ENCODE results near the gene ABCC3.

ABCC3 gene

DNA sequence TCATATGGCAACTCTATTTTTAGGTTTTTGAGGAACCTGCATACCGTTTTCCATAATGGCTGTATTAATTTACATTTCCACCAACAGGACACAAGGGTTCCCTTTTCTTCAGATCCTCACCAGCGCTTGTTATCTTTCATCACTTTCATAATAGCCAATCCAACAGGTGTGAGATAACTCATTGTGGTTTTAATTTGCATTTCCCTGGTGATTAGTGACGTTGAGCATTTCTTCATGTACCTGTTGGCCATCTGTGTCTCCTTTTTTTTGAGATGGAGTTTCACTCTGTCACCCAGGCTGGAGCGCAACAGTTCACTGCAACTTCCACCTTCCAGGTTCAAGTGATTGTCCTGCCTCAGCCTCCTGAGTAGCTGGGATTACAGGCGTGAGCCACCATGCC is 36.2 kb upstream of the ABCC3 start:
- Histone ChIP-seq H3K9ac (ENCODE audit: low read depth, low read length) (no peak overlapping the region), H3K9me3 (ENCODE audit: control insufficient read depth, insufficient read depth, low read length) (no peaks in the 10 kb centered on the region)

DNA sequence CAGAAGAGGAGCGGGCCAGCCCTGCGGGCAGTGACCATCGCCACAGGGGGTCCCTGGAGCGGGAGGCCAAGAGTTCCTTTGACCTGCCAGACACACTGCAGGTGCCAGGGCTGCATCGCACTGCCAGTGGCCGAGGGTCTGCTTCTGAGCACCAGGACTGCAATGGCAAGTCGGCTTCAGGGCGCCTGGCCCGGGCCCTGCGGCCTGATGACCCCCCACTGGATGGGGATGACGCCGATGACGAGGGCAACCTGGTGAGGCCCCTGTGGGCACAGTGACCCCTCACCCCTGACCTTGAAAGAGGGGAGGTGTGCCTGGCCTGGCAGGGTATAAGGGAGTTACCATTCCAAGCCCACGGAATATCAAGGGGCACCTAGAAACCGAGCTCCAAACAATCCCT is 35.1 kb upstream of the ABCC3 start:
- Histone ChIP-seq H3K9ac (ENCODE audit: low read depth, low read length) (no peak overlapping the region), H3K4me1 (ENCODE audit: insufficient read depth, low read length) (peaks cover 7% of the 10 kb centered on the region; the same call in 1 of the 2 replicates), H3K36me3 (ENCODE audit: insufficient read depth, low read length) (no peaks in the 10 kb centered on the region), H3K9me3 (ENCODE audit: control insufficient read depth, insufficient read depth, low read length) (no peaks in the 10 kb centered on the region)

More for the DNA sequence above, 36.2 kb upstream of the ABCC3 start:
- Histone ChIP-seq H3K4me1 (ENCODE audit: insufficient read depth, low read length) (peaks cover 5% of the 10 kb centered on the region; the same call in 1 of the 2 replicates), H3K36me3 (ENCODE audit: insufficient read depth, low read length) (no peaks in the 10 kb centered on the region)

DNA sequence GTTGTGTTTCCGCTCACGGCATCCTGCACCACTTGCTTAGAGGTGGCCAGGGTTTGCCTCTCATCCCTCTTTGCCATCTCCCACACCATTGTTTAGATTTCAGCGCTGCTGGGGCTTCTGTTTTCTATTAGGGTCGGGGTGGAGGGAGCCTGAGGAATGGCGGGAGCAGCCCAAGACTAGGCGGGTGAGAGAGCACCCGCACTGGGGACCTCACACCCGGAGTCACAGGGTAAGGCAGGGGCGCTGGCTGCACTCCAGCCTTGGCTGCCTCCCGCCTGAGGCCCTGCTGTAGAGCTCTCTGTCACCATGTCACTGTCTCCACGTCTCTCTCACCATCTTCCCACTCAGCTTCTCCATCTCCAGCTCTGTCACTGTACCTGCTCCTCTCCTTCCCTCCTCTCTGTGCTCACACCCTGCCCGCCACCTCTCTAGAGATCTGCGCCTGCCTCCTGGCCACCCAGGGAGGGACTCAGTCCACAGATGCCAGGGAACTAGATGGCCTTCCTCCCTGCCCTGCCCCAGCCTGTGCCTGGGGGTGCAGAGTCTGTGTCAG is 32.8 kb upstream of the ABCC3 start:
- no peaks in the 10 kb centered on the region for H3K36me3 ChIP-seq (ENCODE audit: insufficient read depth, low read length)
- H3K4me1 ChIP-seq (ENCODE audit: insufficient read depth, low read length), result peaks cover 16% of the 10 kb centered on the region; the same call in 1 of the 2 replicates

DNA sequence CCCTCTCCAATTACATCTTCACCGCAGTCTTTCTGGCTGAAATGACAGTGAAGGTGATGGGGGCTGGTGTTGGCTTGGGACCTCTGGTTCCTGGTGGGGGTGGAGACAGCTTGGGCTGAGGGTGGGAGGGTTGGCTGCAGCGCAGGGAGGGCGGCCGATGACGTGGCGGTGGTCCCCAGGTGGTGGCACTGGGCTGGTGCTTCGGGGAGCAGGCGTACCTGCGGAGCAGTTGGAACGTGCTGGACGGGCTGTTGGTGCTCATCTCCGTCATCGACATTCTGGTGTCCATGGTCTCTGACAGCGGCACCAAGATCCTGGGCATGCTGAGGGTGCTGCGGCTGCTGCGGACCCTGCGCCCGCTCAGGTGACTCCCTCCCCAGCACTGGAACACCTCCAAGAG is 31.8 kb upstream of the ABCC3 start:
- H3K9me3 ChIP-seq (ENCODE audit: control insufficient read depth, insufficient read depth, low read length), result no peaks in the 10 kb centered on the region
- no peak overlapping the region for H3K9ac ChIP-seq (ENCODE audit: low read depth, low read length)
- H3K4me1 ChIP-seq (ENCODE audit: insufficient read depth, low read length), result peaks cover 16% of the 10 kb centered on the region; the same call in 1 of the 2 replicates
- no peaks in the 10 kb centered on the region for H3K36me3 ChIP-seq (ENCODE audit: insufficient read depth, low read length)

More for the DNA sequence above, 32.8 kb upstream of the ABCC3 start:
- Histone ChIP-seq H3K9me3 (ENCODE audit: control insufficient read depth, insufficient read depth, low read length) (no peaks in the 10 kb centered on the region), H3K9ac (ENCODE audit: low read depth, low read length) (no peak overlapping the region)

DNA sequence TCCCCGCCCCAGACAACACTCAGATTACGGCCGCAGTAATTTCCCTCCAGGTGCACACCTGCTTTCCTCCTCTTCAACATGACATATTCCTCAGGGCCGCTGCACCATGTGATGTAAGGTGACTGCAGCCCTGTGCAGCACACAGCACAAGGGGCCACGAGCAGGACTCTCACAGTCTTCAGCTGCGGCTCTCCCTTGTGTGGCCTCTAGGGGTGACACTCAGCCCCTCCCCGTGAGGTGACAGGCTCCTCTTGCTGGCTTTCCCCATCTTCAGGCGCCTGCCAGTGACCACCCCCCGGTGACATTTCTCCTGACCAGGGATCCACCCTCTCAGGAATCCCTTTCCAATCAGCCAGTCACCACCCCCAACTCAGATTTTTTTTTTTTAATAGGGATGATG is 31.3 kb upstream of the ABCC3 start:
- no peaks in the 10 kb centered on the region for H3K36me3 ChIP-seq (ENCODE audit: insufficient read depth, low read length)

DNA sequence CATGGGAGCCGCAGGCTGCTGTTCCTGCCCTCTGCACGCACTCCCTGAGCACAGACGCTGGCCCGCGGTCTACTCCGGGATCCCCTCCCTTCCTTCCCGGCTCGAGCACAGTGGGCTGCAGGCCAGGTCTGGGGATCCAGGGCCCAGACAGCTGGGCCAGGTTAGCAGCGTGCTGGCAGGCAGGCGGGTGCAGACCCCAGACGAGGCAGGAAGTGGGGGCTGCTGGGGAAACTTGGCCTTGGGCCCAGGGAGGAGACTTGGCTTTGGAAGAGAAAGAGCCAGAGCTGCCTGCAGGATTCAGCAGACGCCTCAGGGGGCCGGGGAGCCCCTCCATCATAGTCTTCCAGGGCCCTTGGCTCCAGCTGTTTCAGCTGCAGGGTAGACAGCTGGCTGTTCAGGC is 30.2 kb upstream of the ABCC3 start:
- Histone ChIP-seq H3K36me3 (ENCODE audit: insufficient read depth, low read length) (no peaks in the 10 kb centered on the region), H3K9me3 (ENCODE audit: control insufficient read depth, insufficient read depth, low read length) (no peaks in the 10 kb centered on the region), H3K9ac (ENCODE audit: low read depth, low read length) (no peak overlapping the region), H3K4me1 (ENCODE audit: insufficient read depth, low read length) (peaks cover 16% of the 10 kb centered on the region; the same call in 1 of the 2 replicates)

More for the DNA sequence above, 31.3 kb upstream of the ABCC3 start:
- no peaks in the 10 kb centered on the region for H3K9me3 ChIP-seq (ENCODE audit: control insufficient read depth, insufficient read depth, low read length)
- H3K9ac ChIP-seq (ENCODE audit: low read depth, low read length), result no peak overlapping the region
- peaks cover 16% of the 10 kb centered on the region; the same call in 1 of the 2 replicates for H3K4me1 ChIP-seq (ENCODE audit: insufficient read depth, low read length)

DNA sequence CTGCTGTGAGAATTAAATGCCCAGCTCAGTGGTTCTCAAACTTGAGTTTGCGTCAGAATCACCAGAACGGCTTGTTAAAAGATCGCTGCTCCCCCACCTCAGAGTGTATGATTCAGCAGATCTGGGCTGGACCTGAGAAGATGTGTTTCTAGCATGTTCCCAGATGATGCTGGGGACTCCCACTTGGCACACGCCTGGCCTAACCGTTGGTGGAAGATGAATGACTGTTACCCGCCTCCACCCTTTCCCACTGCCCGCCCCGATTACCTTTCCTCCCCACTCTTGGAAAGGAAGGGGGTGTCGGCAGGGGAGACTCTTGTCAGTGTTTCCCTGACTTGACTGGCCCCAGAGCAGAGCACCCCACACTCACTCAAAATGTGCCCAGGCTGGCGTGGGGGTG is 29.3 kb upstream of the ABCC3 start:
- H3K36me3 ChIP-seq (ENCODE audit: insufficient read depth, low read length), result no peaks in the 10 kb centered on the region
- no peaks in the 10 kb centered on the region for H3K9me3 ChIP-seq (ENCODE audit: control insufficient read depth, insufficient read depth, low read length)
- no peak overlapping the region for H3K9ac ChIP-seq (ENCODE audit: low read depth, low read length)
- peaks cover 16% of the 10 kb centered on the region; the same call in 1 of the 2 replicates for H3K4me1 ChIP-seq (ENCODE audit: insufficient read depth, low read length)

DNA sequence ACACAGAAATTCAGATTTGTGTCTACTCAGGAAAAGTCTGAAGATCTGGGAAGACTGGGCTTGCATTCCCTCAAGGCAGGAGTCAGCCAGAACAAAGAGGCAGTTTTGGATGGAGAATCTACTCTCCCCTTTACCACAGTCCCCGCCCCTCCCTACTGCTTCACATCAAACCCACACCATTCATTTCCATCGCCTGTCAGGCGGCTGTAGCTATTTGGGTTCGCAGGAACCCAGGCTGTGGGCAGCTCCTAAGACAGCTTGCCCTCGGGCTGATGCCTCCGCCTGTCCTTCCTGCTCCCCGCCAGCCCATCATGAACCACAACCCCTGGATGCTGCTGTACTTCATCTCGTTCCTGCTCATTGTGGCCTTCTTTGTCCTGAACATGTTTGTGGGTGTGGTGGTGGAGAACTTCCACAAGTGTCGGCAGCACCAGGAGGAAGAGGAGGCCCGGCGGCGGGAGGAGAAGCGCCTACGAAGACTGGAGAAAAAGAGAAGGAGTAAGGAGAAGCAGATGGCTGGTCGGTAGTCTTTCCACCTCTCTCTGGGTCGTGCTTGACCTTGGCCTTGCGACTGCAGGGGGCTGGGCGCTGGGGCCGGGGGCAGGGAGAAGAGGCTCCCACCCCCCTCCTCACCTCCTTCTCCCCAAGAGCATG is 27.0 kb upstream of the ABCC3 start:
- peaks cover 16% of the 10 kb centered on the region; the same call in 1 of the 2 replicates for H3K4me1 ChIP-seq (ENCODE audit: insufficient read depth, low read length)
- H3K9ac ChIP-seq (ENCODE audit: low read depth, low read length), result no peak overlapping the region
- no peaks in the 10 kb centered on the region for H3K36me3 ChIP-seq (ENCODE audit: insufficient read depth, low read length)
- no peaks in the 10 kb centered on the region for H3K9me3 ChIP-seq (ENCODE audit: control insufficient read depth, insufficient read depth, low read length)

DNA sequence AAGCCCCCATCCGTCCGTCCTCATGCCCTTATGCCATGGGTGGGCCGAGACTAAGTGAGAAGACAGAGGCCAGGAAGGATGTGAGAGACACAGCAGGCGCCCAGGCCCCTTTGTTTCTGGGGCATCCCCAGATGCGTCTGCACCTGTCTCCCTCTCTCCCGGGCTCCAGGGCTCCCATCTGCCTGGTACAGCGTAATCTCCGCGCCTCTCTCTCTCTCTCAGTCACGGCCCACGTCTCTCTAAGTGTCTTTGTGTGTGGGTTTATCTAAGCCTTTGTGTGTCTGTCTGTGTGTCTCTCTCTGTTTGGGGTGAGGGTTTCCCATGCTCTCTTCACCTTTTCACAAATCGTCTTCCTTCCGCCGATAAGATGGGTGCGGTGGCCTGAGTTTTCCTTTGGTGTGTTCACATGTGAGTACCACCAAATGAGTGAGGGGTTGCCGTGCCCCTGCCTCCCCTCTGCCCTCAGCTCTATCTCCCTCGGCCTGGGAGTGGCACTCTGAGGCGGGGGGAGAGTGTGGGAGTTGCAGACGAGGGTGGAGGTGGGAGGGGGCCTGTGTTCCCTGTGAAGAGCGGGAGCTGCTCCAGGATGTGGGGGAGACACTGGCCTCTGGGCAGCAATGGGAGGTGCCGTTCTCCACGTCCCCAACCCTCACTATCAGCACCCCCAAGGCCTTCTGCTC is 25.8 kb upstream of the ABCC3 start:
- no peaks in the 10 kb centered on the region for H3K9me3 ChIP-seq (ENCODE audit: control insufficient read depth, insufficient read depth, low read length)
- H3K36me3 ChIP-seq (ENCODE audit: insufficient read depth, low read length), result no peaks in the 10 kb centered on the region
- H3K9ac ChIP-seq (ENCODE audit: low read depth, low read length), result no peak overlapping the region
- peaks cover 18% of the 10 kb centered on the region; the same call in 1 of the 2 replicates for H3K4me1 ChIP-seq (ENCODE audit: insufficient read depth, low read length)

DNA sequence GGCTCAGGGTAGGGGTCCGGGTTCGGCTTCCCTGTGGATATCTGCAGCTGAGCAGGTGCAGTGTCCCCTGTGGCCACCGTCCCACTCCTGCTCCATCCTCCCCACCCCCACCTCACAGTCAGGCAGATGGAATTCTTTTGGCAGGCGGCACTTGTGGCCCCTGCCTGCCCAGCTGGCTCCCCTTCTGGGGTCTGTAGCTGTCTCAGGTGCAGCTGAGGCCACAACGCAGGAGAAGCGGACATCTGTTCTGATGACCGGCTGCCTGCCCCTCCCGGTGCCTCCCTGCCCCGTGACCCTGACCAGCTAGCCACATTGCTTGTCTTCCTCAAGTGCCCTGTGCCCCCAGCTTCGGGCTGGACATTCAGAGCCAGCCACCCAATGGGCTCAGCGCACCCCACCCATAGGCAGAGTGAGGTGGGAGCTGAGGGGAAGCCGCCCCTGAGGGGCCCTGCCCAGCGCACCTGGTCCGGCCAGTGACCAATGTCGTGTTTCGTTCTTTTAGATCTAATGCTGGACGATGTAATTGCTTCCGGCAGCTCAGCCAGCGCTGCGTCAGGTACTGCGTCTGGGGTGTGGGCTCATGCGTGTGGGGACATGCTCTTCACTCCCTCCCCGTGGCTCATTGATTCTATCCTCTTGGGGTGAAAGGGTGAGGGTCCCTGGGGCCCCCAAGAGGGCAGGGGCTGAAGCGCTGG is 25.2 kb upstream of the ABCC3 start:
- Histone ChIP-seq H3K4me1 (ENCODE audit: insufficient read depth, low read length) (peaks cover 15% of the 10 kb centered on the region; the same call in 1 of the 2 replicates), H3K36me3 (ENCODE audit: insufficient read depth, low read length) (no peaks in the 10 kb centered on the region), H3K9ac (ENCODE audit: low read depth, low read length) (no peak overlapping the region), H3K9me3 (ENCODE audit: control insufficient read depth, insufficient read depth, low read length) (no peaks in the 10 kb centered on the region)

DNA sequence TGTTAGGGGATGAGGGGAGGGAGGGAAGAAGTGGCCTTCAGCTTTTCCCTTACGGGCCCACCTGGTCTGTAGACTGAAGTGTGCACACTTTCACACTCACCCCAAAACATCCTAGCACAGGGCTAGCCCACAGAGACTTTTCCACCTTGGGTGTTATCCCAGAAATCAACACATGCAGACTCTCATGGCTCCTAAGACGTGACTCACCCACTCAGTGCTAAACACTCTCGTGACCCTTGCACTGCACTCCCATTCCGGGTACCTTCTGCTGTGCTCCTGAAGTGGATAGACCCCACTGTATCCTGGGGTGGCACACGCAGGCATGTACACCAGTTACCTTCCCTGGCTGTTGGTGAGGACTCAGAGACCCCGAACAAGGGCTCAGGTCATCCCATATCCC is 23.0 kb upstream of the ABCC3 start:
- Histone ChIP-seq H3K36me3 (ENCODE audit: insufficient read depth, low read length) (no peaks in the 10 kb centered on the region), H3K9ac (ENCODE audit: low read depth, low read length) (no peak overlapping the region), H3K9me3 (ENCODE audit: control insufficient read depth, insufficient read depth, low read length) (no peaks in the 10 kb centered on the region), H3K4me1 (ENCODE audit: insufficient read depth, low read length) (peaks cover 6% of the 10 kb centered on the region; the same call in 1 of the 2 replicates)

DNA sequence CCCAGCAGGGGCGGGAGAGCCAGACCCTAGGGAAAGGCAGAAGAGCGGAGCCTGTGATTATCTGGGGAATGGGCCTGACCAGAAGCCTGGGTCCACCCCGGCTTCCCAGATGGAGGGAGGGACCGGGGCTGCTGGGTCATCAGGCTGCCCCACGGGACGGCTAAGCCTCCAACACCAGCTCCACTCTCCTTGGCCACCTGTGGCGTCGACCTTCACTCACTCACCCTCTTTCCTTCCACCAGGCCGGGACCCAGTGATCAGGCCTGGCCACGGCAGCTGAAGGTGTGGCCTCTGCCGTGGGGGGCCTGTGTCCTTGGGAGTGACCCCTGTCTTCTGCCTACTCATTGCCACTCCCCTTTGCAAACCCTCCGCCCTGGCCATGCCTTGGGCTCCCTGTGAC is 22.4 kb upstream of the ABCC3 start:
- Histone ChIP-seq H3K9me3 (ENCODE audit: control insufficient read depth, insufficient read depth, low read length) (no peaks in the 10 kb centered on the region), H3K36me3 (ENCODE audit: insufficient read depth, low read length) (no peaks in the 10 kb centered on the region), H3K9ac (ENCODE audit: low read depth, low read length) (no peak overlapping the region), H3K4me1 (ENCODE audit: insufficient read depth, low read length) (peaks cover 6% of the 10 kb centered on the region; the same call in 1 of the 2 replicates)

DNA sequence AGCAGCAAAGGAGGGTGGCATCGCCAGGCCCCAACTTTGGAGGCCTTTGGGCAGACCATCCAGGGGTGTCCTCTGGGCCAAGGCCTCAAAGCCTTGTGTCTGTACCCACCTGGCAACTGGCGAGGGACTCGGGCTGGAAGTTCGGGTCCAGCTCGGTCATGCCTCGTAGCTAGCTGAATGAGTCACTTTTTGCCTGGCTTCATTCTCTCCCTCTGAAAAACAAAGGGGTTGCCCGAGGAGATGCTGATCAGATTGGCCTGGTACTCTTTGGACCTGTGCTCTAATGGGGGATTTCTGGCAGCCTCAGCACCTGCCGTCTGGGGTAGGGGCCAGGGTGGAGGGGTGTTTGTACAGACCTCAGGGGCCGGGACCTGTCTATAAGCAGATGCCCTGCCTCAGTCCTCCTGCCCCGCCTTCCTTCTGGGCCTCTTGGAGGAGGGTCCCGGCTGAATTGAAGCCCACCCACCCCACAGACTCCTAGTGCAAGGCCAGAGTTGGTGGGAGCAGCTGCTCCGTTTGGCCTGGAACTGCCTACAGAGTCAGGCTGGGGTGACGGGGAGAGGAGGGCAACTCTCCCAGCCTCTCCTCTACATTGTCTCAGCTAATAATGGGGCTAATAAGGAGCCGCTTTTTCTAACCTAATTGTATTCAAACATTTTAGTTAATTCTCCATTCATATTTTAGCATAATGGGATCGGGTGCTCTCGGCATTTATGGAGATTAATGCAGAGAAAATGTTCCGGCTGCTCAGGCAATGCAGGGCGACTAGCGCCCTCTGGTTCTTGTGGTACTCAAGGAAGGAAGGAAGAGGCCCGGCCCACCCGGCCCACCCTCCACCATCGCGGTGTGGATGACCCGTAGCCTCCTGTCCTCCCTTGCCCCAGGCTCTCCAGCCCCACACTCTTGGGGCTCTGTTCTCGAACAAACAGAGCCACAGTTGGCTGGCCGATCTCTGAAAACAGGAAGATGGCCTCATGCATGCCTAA is 21.4 kb upstream of the ABCC3 start:
- Histone ChIP-seq H3K36me3 (ENCODE audit: insufficient read depth, low read length) (no peaks in the 10 kb centered on the region), H3K9ac (ENCODE audit: low read depth, low read length) (no peak overlapping the region), H3K9me3 (ENCODE audit: control insufficient read depth, insufficient read depth, low read length) (no peaks in the 10 kb centered on the region), H3K4me1 (ENCODE audit: insufficient read depth, low read length) (peaks cover 6% of the 10 kb centered on the region; the same call in 1 of the 2 replicates)

Data from ES-I3 (cell line).